Measurements from ENCODE around the gene ICOS. TPM values are rescaled to one million over a fixed set of nuclear protein-coding genes. Genes with fewer than 3 reads are reported as not detected.
"Not testable (repeated sequence)": the region's sequence is repeated elsewhere in the genome, so short reads cannot be mapped to it uniquely, and the experiment has no call there.

ICOS gene
- total RNA-seq, 1 donor from 2014 or later: not detected

GRCh38 chr2:203918839-203919238 lies 17.7 kb upstream of the ICOS start:
- no peak for ATAC-seq

DNA sequence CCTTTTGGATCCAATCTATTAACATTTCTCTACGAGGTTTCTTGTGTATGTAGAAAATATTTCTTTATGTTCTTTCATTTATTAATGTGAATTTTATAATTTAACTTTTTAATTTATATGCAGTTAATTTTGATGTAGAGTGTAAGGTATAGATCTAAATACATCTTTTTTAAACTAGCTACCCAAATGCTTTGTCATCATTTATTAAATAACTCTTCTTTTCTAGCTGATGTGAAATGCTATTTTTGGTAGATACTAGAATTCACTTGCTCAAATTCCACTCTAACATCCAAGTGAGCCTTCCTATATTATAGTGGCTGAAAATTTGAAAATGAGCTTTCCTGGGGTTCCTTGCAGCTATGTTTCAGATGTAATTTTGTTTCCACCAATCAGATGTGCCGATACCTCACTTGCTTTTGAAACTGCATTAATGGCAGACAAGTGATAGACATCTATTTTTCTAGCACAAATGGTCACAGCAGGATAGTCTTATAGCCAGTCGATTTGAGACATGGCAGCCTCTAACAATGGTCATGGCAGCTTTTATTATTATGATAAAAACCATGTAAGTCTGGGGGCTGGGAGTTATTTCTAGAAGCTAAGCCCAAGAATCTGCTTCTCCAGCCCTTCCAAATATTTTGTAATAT lies 10.9 kb upstream of the ICOS start:
- ATAC-seq: no peak

- ATAC-seq: no peak
These were observed 7.7 kb upstream of the ICOS start for GRCh38 chr2:203928849-203929248.

- not testable (repeated sequence) for ATAC-seq
These were observed 5.3 kb upstream of the ICOS start for GRCh38 chr2:203931262-203931661.

GRCh38 chr2:203934041-203934492 lies 2.5 kb upstream of the ICOS start:
- ATAC-seq: no peak

- no peak for ATAC-seq
These were observed 1.7 kb upstream of the ICOS start for GRCh38 chr2:203934711-203935438.

GRCh38 chr2:203935568-203935967 lies 995 bp upstream of the ICOS start:
- no peak for ATAC-seq

DNA sequence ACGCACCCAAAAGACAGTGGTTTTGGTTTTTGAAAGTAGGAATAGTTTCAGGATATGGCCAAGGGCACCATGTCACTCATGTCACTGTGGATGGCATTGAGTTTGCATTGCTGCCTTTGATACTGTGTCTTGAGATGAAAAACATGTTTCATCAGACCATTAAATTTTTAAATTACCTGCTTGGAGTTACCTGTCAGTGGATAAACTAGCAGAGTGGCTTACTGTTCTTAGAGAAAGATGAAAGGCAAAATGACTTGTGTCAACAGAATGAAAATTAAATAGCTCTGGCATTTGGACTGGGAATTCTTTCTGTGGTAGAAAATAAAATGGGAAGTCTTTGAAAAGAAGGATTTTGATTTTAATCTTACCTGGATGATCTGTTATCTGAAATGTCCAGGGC lies 386 bp downstream of the ICOS start:
- no peak for ATAC-seq

- no peak for ATAC-seq
These were observed 1.2 kb downstream of the ICOS start for GRCh38 chr2:203937788-203938187.

DNA sequence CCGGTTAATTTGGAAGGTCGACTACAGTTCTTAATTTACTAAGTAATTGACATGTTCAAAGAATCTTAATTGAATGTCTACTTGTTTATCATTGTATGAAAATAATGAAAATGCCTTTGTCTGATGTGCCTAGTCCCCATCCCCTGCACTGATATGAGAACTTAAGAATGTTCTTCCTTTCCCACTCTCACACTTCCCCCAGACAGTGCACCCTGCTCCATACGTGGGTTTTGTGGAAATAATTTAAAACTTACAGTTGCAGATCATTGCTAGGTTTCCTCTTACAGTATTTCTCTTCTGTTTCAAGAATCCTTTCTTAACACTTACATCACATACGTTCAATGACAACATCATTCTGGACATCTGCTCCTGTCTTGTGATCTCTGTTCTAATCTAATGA lies 3.5 kb downstream of the ICOS start:
- no peak for ATAC-seq

GRCh38 chr2:203943493-203944382 lies 7.2 kb downstream of the ICOS start:
- ATAC-seq: peak; percentile 96

DNA sequence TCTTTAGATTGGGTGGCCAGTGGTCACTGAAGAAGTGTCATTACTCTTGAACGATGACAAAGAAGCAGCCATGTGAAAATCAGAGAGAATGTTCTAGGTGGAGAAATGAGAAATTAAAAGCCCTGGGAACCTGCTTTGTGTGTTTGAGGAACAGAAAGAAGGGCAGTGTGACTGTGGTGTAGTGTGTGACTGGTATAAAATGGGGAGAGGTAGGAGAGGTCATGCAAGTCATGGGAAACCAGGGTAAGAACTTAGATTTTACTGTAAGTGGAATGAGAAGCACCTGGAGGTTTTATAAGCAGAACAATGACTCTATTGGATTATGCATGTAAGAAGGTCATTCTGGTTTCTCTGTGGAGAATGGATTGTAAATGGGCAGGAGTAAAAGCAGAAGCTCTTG lies 12.2 kb downstream of the ICOS start:
- ATAC-seq: no peak

- peak; percentile 48 for ATAC-seq
These were observed 12.7 kb downstream of the ICOS start for GRCh38 chr2:203949228-203949627.

- ATAC-seq: no peak
These were observed 14.9 kb downstream of the ICOS start for GRCh38 chr2:203951366-203951902.

DNA sequence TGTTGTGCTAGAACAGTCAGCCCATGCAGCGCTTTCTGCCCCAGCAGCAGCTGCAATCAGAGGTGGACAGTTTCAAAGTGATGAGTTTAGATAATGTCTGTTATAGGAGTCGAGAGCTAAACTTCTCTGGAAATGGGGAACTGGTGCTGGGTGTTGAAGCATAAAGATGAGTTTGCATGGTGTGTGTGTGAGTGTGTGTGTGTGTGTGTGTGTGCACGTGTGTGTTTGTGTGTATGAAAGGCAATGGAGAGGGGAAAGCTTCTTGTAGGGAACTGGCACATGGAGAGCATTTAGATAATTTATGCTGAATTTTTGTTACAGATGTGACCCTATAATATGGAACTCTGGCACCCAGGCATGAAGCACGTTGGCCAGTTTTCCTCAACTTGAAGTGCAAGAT lies 22.7 kb downstream of the ICOS start:
- ATAC-seq: no peak

- ATAC-seq: no peak
These were observed 23.1 kb downstream of the ICOS start for GRCh38 chr2:203959672-203960071.

DNA sequence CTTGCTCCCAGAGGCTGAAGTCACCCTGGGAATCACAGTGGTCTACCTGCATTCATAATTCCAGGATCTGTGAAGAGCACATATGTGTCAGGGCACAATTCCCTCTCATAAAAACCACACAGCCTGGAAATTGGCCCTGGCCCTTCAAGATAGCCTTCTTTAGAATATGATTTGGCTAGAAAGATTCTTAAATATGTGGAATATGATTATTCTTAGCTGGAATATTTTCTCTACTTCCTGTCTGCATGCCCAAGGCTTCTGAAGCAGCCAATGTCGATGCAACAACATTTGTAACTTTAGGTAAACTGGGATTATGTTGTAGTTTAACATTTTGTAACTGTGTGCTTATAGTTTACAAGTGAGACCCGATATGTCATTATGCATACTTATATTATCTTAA lies 24.2 kb downstream of the ICOS start:
- ATAC-seq: no peak

DNA sequence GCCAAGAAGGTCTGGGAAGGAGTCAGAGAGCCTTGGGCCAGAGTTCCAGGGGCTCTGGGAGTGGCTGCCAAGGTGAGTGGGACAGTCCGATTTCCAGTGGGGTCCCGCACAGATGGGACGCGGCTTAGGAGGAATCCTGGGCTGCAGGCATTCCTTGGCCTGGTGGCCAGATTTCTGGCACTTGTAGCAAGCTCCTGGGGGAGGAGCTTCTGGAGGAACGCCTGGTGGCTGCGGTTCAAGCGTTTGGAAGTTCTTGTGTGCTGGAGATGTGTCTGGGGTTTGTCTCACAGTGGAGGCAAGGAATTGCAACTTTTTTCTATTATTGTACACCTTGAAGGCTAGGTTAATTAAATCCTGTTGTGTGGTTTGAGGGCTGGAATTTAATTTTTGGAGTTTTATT lies 28.6 kb downstream of the ICOS start:
- not testable (repeated sequence) for ATAC-seq

GRCh38 chr2:203971251-203971650 lies 34.7 kb downstream of the ICOS start:
- ATAC-seq: no peak

GRCh38 chr2:203972066-203972465 lies 35.5 kb downstream of the ICOS start:
- ATAC-seq: no peak

DNA sequence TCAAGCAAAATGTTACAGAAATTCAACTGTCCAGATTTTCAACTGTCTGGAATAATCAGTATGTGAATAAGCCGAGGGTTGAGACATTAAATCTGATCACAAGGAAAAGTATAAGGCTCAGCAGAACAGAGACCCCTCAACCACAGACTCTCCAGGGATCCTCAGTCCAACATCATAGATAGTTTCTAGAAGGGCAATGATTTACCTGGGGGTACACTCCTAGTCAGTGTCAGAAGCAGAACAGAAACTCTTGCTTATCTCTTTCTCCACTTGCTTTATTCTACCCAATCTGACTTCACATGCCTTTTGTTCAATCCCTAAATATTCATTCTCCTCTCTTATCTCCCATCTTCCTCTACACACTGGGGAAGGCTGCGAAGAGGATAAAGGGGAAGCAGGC lies 36.4 kb downstream of the ICOS start:
- ATAC-seq: no peak

GRCh38 chr2:203973676-203974075 lies 37.1 kb downstream of the ICOS start:
- no peak for ATAC-seq

DNA sequence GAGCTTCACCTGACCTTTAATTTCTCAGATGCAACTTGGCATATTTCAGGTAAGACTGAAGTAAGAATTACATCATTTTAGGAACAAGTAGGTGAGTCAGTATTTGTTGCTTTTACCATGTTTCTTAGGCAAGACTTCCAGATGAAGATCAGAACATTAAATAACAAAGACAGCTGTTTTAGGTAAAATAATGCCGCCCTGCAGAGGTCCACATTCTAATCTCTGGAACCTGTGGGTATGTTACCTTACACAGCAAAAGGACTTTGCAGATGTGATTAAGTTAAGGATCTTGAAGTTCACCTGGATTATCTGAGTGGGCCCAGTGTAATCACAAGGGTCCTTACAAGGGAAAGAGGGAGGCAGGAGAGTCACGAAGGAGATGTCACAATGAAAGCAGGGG lies 39.3 kb downstream of the ICOS start:
- ATAC-seq: no peak

Data from esophagus mucosa (tissue), 1 donor.